GM12891 (cell line): ENCODE data around the gene PRAMEF10.
"Not testable (repeated sequence)": the region's sequence is repeated elsewhere in the genome, so short reads cannot be mapped to it uniquely, and the experiment has no call there.

Experiments used
- PAX5 ChIP-seq: IDR thresholded peaks from 2 replicates; pipeline ENCODE4 v1.6.1; 2011; ENCODE audit warnings: low read length, moderate library complexity, mild to moderate bottlenecking; ENCODE audit not compliant: insufficient read depth, severe bottlenecking
- POLR2A ChIP-seq: IDR thresholded peaks from 2 replicates; pipeline ENCODE4 v1.6.1; 2011; ENCODE audit warnings: low read depth, low read length, control low read depth
- POLR2AphosphoS5 ChIP-seq: IDR thresholded peaks from 2 replicates; pipeline ENCODE4 v1.6.1; 2011; ENCODE audit warnings: low read depth, low read length, control low read depth
- POU2F2 ChIP-seq: IDR thresholded peaks from 2 replicates; pipeline ENCODE4 v1.6.1; 2011; ENCODE audit warnings: low read depth, mild to moderate bottlenecking, control low read depth, low read length, moderate library complexity
- SPI1 ChIP-seq: IDR thresholded peaks from 2 replicates; pipeline ENCODE4 v1.6.1; 2011; ENCODE audit warnings: low read depth, low read length, control low read depth
- TAF1 ChIP-seq: IDR thresholded peaks from 2 replicates; pipeline ENCODE4 v1.6.1; 2011; ENCODE audit warnings: low read depth, low read length, control low read depth

DNA sequence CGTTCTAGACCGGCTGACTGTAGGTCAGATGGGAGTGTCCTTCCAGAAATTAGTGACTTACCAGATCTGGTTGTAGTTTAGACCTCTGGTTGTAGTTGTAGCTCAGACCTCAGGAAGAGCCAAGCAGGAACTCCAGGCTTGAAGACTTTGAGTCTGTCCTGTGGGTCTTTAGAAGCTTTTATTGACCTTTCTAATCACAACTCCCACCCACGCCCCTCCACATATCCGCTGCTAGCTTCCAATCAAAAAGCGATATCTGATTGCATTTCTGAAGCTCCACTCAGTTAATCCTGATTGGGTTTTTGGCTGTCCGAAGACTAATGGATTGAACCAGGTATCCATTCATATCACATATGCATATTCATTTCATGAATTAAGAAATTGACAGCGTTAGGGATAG, 49.5 kb downstream of the PRAMEF10 start, which contains the start of gene HNRNPCL1:
- TF ChIP-seq POLR2A, POLR2AphosphoS5, TAF1, SPI1, PAX5, POU2F2: not testable (repeated sequence)
